Stimulated activated CD8-positive, alpha-beta memory T cell treated with anti-CD3 and anti-CD28 coated beads, Interleukin-15, amount 100 ng/mL, for 1 hour (primary cell): ENCODE data around the gene FAM118B.

ENCODE experiments used
- DNase-seq: peaks from one replicate; pipeline ENCODE4 v3.0.0-alpha.2; 2020; ENCODE audit warnings: low read depth

The FAM118B gene

GRCh38 chr11:126186708-126187529 is 24.7 kb upstream of the FAM118B start:
- no peak for DNase-seq

- no peak for DNase-seq
These were observed 23.1 kb upstream of the FAM118B start for GRCh38 chr11:126188332-126189108.

GRCh38 chr11:126189109-126189929 is 22.3 kb upstream of the FAM118B start:
- DNase-seq, result no peak

GRCh38 chr11:126190792-126191191 is 20.8 kb upstream of the FAM118B start:
- no peak for DNase-seq

GRCh38 chr11:126191379-126192073 is 20.1 kb upstream of the FAM118B start:
- no peak for DNase-seq

- no peak for DNase-seq
These were observed 19.2 kb upstream of the FAM118B start for GRCh38 chr11:126192361-126192760.

- no peak for DNase-seq
These were observed 18.5 kb upstream of the FAM118B start for GRCh38 chr11:126193038-126193478.

- no peak for DNase-seq
These were observed 17.4 kb upstream of the FAM118B start for GRCh38 chr11:126194121-126194543.

- DNase-seq, result no peak
These were observed 16.5 kb upstream of the FAM118B start for GRCh38 chr11:126195119-126195518.

GRCh38 chr11:126197277-126197939 is 14.2 kb upstream of the FAM118B start:
- DNase-seq, result no peak

- DNase-seq, result no peak
These were observed 12.9 kb upstream of the FAM118B start for GRCh38 chr11:126198648-126199047.

- no peak for DNase-seq
These were observed 8.8 kb upstream of the FAM118B start for GRCh38 chr11:126202646-126203359.

- no peak for DNase-seq
These were observed 6.2 kb upstream of the FAM118B start for GRCh38 chr11:126205359-126205758.

- DNase-seq, result no peak
These were observed 3.7 kb upstream of the FAM118B start for GRCh38 chr11:126207896-126208295.

GRCh38 chr11:126210871-126211235 is 729 bp upstream of the FAM118B start:
- DNase-seq, result no peak

- DNase-seq, result no peak
These were observed 593 bp downstream of the FAM118B start for GRCh38 chr11:126212089-126212660.

- no peak for DNase-seq
These were observed 2.9 kb downstream of the FAM118B start for GRCh38 chr11:126214441-126214840.

GRCh38 chr11:126214841-126215240 is 3.3 kb downstream of the FAM118B start:
- DNase-seq, result no peak

- no peak for DNase-seq
These were observed 5.1 kb downstream of the FAM118B start for GRCh38 chr11:126216526-126217305.
